SK-N-SH (cell line): ENCODE measurements around the gene USP34. TPM values are rescaled to one million over a fixed set of nuclear protein-coding genes. Genes with fewer than 3 reads are reported as not detected.

Experiments used
- CTCF ChIA-PET: fragments of 300-600, 350-600 bp; formaldehyde crosslinking; extraction: SDS; loops from one replicate; lab custom pipeline; 2021; lab: Yijun Ruan, JAX
- POLR2A ChIA-PET: fragments of 350-600 bp; sonication (Branson Sonifier 250); formaldehyde crosslinking; extraction: SDS; loops from one replicate; lab custom pipeline; 2020; ENCODE audit warnings: antibody characterized with exemption, inconsistent platforms; lab: Yijun Ruan, JAX
- DNase-seq: peaks from one replicate; pipeline ENCODE4 v3.0.0; 2012
- H2AFZ ChIP-seq: fragments of 200-600 bp; sonication (generic); 2 replicates; pipeline ENCODE4 v1.8.1; 2016; ENCODE audit warnings: antibody characterized with exemption, mild to moderate bottlenecking, low read depth
- H3F3A ChIP-seq: fragments of 200-600 bp; sonication (generic); replicated peaks from 2 replicates; pipeline ENCODE3; 2016; ENCODE audit warnings: antibody characterized with exemption, mild to moderate bottlenecking; ENCODE audit not compliant: insufficient read depth
- H3K27ac ChIP-seq, 2 experiments: fragments of 200-500 bp in 1 of 2; fragments of 200-600 bp in 1 of 2; sonication (Bioruptor generic) in 1 of 2; sonication (generic), shearing (Covaris generic) in 1 of 2; 2 replicates each; pipeline versions ENCODE4 v1.5.1 to v1.6.1; 2014 to 2016; ENCODE audit warnings: low read depth in 2 of 2, inconsistent platforms in 1 of 2, low read length in 1 of 2, mild to moderate bottlenecking in 1 of 2, mixed read lengths in 1 of 2
- H3K27me3 ChIP-seq: fragments of 200-600 bp; sonication (generic), shearing (Covaris generic); 2 replicates; pipeline ENCODE4 v1.6.1; 2016; ENCODE audit warnings: mixed run types; ENCODE audit not compliant: insufficient read depth
- H3K36me3 ChIP-seq, 2 experiments: fragments of 200-500 bp in 1 of 2; fragments of 200-600 bp in 1 of 2; sonication (Bioruptor generic) in 1 of 2; sonication (generic) in 1 of 2; replicated peaks in 1 of 2; 2 replicates each; pipeline versions ENCODE3 to v1.5.1; 2014 to 2016; ENCODE audit warnings: low read length in 1 of 2, mild to moderate bottlenecking in 1 of 2; ENCODE audit not compliant: insufficient read depth in 2 of 2, control insufficient read depth in 1 of 2
- H3K4me1 ChIP-seq, 2 experiments: fragments of 200-500 bp in 1 of 2; fragments of 200-600 bp in 1 of 2; sonication (Bioruptor generic) in 1 of 2; sonication (generic), shearing (Covaris generic) in 1 of 2; 2 replicates each; pipeline versions ENCODE4 v1.5.1 to v1.6.1; 2014 to 2016; ENCODE audit warnings: low read depth in 1 of 2, low read length in 1 of 2, mixed run types in 1 of 2; ENCODE audit not compliant: insufficient read depth in 2 of 2, control insufficient read depth in 1 of 2
- H3K4me2 ChIP-seq: fragments of 200-600 bp; sonication (generic), shearing (Covaris generic); 2 replicates; pipeline ENCODE4 v1.6.1; 2017; ENCODE audit warnings: mixed run types
- H3K4me3 ChIP-seq, 2 experiments: fragments of 200-500 bp in 1 of 2; fragments of 200-600 bp in 1 of 2; sonication (Bioruptor generic) in 1 of 2; sonication (generic), shearing (Covaris generic) in 1 of 2; 2 replicates each; pipeline versions ENCODE4 v1.5.1 to v1.8.1; 2014 to 2016; ENCODE audit warnings: low read depth in 2 of 2, inconsistent platforms in 1 of 2, low read length in 1 of 2, mild to moderate bottlenecking in 1 of 2, mixed read lengths in 1 of 2, moderate library complexity in 1 of 2
- H3K79me2 ChIP-seq: fragments of 200-600 bp; sonication (generic); 2 replicates; pipeline ENCODE4 v1.8.1; 2017; ENCODE audit warnings: mild to moderate bottlenecking; ENCODE audit not compliant: insufficient read depth
- H3K9ac ChIP-seq: fragments of 200-600 bp; sonication (generic); 2 replicates; pipeline ENCODE4 v1.6.1; 2017; ENCODE audit warnings: mixed run types
- H3K9me2 ChIP-seq: fragments of 200-600 bp; sonication (generic); 2 replicates; pipeline ENCODE4 v1.6.1; 2017; ENCODE audit warnings: mixed run types
- H3K9me3 ChIP-seq: fragments of 200-600 bp; sonication (generic); 2 replicates; pipeline ENCODE4 v1.6.1; 2017; ENCODE audit warnings: mixed run types, mild to moderate bottlenecking, moderate library complexity
- H4K20me1 ChIP-seq: fragments of 200-600 bp; sonication (generic); 2 replicates; pipeline ENCODE4 v1.6.1; 2017; ENCODE audit warnings: mild to moderate bottlenecking, mixed run types; ENCODE audit not compliant: insufficient read depth
- CTCF ChIP-seq: fragments of 200-600 bp; sonication (generic); IDR thresholded peaks from 2 replicates; pipeline ENCODE4 v1.6.1; 2017; ENCODE audit warnings: antibody characterized with exemption, mild to moderate bottlenecking, moderate library complexity
- EP300 ChIP-seq, 2 experiments: IDR thresholded peaks; 2 replicates each; pipeline versions ENCODE4 v1.4.0 to v1.6.1; 2012; ENCODE audit warnings: borderline replicate concordance in 1 of 2, low read depth in 1 of 2, low read length in 1 of 2
- RAD21 ChIP-seq: IDR thresholded peaks from 2 replicates; pipeline ENCODE4 v1.6.1; 2012; ENCODE audit warnings: mild to moderate bottlenecking, low read length
- RFX5 ChIP-seq: IDR thresholded peaks from 2 replicates; pipeline ENCODE4 v1.6.1; 2012; ENCODE audit warnings: mild to moderate bottlenecking, improper control_type of control experiment, low read length
- SIN3A ChIP-seq: IDR thresholded peaks from 2 replicates; pipeline ENCODE4 v1.6.1; 2012; ENCODE audit warnings: low read depth, mild to moderate bottlenecking, low read length, moderate library complexity, borderline replicate concordance
- TEAD4 ChIP-seq: IDR thresholded peaks from 2 replicates; pipeline ENCODE4 v1.4.0; 2012; ENCODE audit warnings: mild to moderate bottlenecking, borderline replicate concordance; ENCODE audit not compliant: insufficient read depth
- YY1 ChIP-seq: IDR thresholded peaks from 2 replicates; pipeline ENCODE4 v1.4.0; 2012; ENCODE audit warnings: low read depth, mild to moderate bottlenecking
- WGBS: methylation state at CpG from one replicate; pipeline ENCODE4 v1.1.6; 2017; ENCODE audit warnings: low lambda C conversion rate; 5-methylcytosine and 5-hydroxymethylcytosine counted together
- polyA plus RNA-seq, 3 experiments: library from polyadenylated mRNA; depleted of rRNA; stranded (reverse); fragments of >200 nt; gene quantifications; 2 replicates each; pipeline ENCODE4 v1.2.3, GENCODE V29; 2012

The USP34 gene
- polyA plus RNA-seq, 1 of the 3 experiments (the other 2 are of a cell fraction) = 31.4 TPM

- TF ChIP-seq RFX5 (no peak), TEAD4 (no peak), EP300 (IDR thresholded peaks at IDR 0.05; ENCODE audit: borderline replicate concordance in 1 of 2, low read depth in 1 of 2, low read length in 1 of 2) (no peak), SIN3A (no peak)
- Histone ChIP-seq H3K36me3 (peaks cover 21 to 87% of the 10 kb centered on the region in 2 experiments), H4K20me1 (no peaks in the 10 kb centered on the region), H3K4me1 (no peaks in the 10 kb centered on the region), H3K9me3 (no peaks in the 10 kb centered on the region), H3K27ac (no peak overlapping the region), H3K9me2 (no peaks in the 10 kb centered on the region), H3K9ac (no peak overlapping the region), H3K27me3 (no peaks in the 10 kb centered on the region), H3K4me2 (no peak overlapping the region), H3K79me2 (peaks cover 65% of the 10 kb centered on the region), H3K4me3 (no peak overlapping the region), H2AFZ (no peak overlapping the region), H3F3A (peaks cover 21% of the 10 kb centered on the region)
- WGBS = 97% methylated on average over 4 of the region's 4 CpGs
- ChIA-PET CTCF (no interaction called here), POLR2A (no interaction called here)
- no peak for DNase-seq
These were observed 94.7 kb downstream of the USP34 start for GRCh38 chr2:61376211-61376610.

GRCh38 chr2:61371027-61371426 is 99.9 kb downstream of the USP34 start:
- TF ChIP-seq CTCF (no peak), SIN3A (no peak)
- ChIA-PET POLR2A (no interaction called here), CTCF (no interaction called here)
- no peaks in the 10 kb centered on the region for H4K20me1 ChIP-seq
- H3K9ac ChIP-seq = no peak overlapping the region
- no peak overlapping the region for H3K27ac ChIP-seq
- H3K4me1 ChIP-seq = no peaks in the 10 kb centered on the region
- no peaks in the 10 kb centered on the region for H3K9me3 ChIP-seq
- H3F3A ChIP-seq = no peaks in the 10 kb centered on the region
- no peaks in the 10 kb centered on the region for H3K9me2 ChIP-seq
- H3K36me3 ChIP-seq = peaks cover 27 to 92% of the 10 kb centered on the region in 2 experiments
- no peak for DNase-seq
- no peak overlapping the region for H3K4me2 ChIP-seq
- H2AFZ ChIP-seq = no peak overlapping the region
- H3K79me2 ChIP-seq = peaks cover 64% of the 10 kb centered on the region
- no peaks in the 10 kb centered on the region for H3K27me3 ChIP-seq
- H3K4me3 ChIP-seq = no peak overlapping the region

GRCh38 chr2:61368687-61369665 is 101.9 kb downstream of the USP34 start:
- ChIA-PET CTCF (interaction anchor here (1.7 kb wide), 1 partner anchor 82 kb away, joined by 3 read pairs; no protein-coding TSS in a partner anchor), POLR2A (no interaction called here)
- H3K9ac ChIP-seq = no peak overlapping the region
- H3K4me2 ChIP-seq = no peak overlapping the region
- H3K36me3 ChIP-seq = peaks cover 19 to 83% of the 10 kb centered on the region in 2 experiments
- WGBS = 99% methylated on average over 14 of the region's 14 CpGs
- no peaks in the 10 kb centered on the region for H3K9me2 ChIP-seq
- H3K27ac ChIP-seq = no peak overlapping the region
- H3K9me3 ChIP-seq = no peaks in the 10 kb centered on the region
- no peak for DNase-seq
- peaks cover 61% of the 10 kb centered on the region for H3K79me2 ChIP-seq
- H4K20me1 ChIP-seq = no peaks in the 10 kb centered on the region
- peaks cover 5% of the 10 kb centered on the region for H3F3A ChIP-seq
- no peak overlapping the region for H2AFZ ChIP-seq
- H3K27me3 ChIP-seq = no peaks in the 10 kb centered on the region
- no peak for TF ChIP-seq YY1
- no peak for TF ChIP-seq RAD21
- no peaks in the 10 kb centered on the region for H3K4me1 ChIP-seq
- no peak overlapping the region for H3K4me3 ChIP-seq
